Activated naive CD4-positive, alpha-beta T cell treated with anti-CD3 and anti-CD28 coated beads, Interleukin-2, amount 50 U/mL, for 16 hours (primary cell): ENCODE data around the gene OSBPL6.
"Not testable (repeated sequence)": the region's sequence is repeated elsewhere in the genome, so short reads cannot be mapped to it uniquely, and the experiment has no call there.

Experiments
- DNase-seq: peaks from one replicate; pipeline ENCODE4 v3.0.0-alpha.2; 2020

The OSBPL6 gene

DNA sequence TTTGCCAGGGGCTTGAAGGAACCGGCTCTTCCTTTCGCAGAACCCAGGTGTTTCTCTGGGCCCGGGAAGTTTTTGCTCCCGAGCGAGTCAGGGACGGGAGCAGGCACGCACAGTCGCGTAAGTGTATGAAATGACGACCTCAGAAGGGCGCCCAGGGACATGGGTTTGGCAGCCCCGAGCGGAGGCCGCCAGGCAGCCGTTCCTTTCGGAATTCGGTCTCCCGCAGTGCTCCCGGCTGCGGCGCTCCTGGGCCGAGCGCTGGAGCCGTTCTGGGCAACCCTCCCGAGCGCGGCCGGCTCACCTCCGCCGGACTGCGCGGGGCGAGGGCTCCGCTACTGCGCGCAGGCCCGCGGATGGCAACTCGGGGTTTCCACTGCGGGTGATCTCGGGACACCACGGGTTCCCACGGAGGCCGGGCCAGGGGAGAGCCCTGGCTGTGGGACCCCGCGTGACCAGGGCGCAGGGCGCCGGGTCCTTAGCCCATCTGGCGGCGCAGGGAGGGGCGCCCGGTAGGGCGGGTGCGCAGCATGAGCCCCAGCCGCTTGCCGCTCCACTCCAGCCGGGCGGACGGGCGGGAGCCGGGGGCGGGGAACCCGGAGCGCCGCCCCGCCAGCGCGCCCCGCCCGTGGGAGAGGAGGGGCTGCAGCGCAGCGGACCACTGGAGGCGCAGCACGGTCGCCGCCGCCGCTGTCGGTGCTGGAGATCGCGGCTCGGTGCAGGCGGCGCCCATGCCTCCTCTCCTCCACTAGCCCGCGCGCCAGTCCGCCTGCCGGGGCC, at the start of gene OSBPL6:
Gene OSBPL6, plus strand, starts transcription at position 690 of the 777 bp plus-strand sequence. CDS start 111,673 bp downstream, outside the sequence.
- DNase-seq = peak; percentile 58

DNA sequence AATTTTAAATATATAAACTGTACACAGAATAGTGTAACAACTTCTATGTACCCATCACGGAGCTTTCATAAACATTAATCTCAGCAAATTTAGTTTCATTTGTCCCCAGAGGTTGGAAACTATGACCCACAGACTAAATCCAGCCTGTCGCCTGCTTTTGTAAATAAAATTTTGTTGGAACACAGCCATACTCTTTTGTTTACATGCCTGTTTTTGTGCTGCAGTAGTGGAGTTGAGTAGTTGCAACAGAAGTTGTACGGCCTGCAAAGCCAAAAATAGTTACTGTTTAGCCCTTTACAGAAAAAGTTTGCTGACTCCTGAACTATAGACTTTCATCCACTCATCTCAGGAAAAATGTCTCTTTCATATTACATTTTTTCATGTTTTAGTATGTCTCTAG, 42.3 kb upstream of the OSBPL6 start:
- DNase-seq = no peak

DNA sequence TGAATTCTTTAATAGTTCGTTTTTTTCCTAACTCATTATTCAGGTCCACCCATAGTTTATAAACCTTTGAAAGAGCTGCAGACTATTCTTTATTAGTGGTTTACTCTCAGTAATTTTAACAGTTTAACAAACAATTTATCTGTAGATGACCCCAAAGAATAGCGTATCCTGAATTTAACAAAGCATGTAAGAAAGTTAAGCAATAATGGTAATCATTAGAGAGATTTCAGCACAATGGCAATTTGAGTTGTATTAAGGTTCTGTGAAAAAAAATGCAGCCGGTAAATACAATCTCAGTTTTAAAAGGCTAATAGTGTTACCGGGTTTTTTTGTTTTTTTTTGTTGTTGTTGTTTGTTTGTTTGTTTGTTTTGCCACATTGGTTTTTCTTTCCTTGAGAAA, 41.8 kb upstream of the OSBPL6 start:
- DNase-seq = no peak

DNA sequence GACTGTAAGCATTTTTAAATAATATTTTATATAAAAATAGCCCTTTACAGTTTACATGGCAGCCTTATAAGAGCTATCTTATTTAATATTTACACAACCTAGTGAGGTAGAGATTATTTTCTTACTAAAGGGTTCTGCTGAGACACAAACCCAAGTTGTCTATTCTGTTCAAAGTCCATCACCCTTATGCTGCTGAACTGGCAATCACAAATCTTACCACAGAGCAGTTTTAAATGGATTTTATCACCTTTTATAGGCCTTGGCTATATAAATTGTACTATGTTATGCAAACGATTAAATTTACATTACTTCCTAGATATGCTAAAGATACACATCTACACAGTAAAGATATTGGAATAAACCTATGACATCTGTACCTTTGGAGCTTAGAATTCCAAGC, 41.3 kb upstream of the OSBPL6 start:
- no peak for DNase-seq

DNA sequence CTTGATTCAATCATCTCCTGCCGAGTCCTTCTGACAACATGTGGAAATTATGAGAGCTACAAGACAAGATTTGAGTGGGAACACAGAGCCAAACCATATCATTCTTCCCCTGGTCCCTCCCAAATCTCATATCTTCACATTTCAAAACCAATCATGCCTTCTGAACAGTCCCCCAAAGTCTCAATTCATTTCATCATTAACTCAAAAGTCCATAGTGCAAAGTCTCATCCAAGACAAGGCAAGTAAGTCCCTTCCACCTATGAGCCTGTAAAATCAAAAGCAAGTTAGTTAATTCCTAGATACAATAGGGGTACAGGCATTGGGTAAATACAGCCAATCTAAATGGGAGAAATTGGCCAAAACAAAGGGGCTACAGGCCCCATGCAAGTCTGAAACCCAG, 40.4 kb upstream of the OSBPL6 start:
- not testable (repeated sequence) for DNase-seq

DNA sequence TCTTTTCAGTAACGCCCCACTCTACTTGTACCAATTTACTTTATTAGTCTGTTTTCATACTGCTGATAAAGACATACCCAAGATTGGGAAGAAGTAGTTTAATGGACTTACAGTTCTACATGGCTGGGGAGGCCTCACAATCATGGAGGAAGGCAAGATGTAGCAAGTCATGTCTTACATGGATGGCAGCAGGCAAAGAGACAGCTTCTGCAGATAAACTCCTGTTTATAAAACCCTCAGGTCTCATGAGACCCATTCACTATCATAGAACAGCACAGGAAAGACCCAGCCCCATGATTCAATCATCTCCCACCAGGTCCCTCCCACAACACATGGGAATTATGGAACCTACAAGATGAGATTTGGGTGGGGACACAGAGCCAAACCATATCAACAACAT, 38.8 kb upstream of the OSBPL6 start:
- no peak for DNase-seq

DNA sequence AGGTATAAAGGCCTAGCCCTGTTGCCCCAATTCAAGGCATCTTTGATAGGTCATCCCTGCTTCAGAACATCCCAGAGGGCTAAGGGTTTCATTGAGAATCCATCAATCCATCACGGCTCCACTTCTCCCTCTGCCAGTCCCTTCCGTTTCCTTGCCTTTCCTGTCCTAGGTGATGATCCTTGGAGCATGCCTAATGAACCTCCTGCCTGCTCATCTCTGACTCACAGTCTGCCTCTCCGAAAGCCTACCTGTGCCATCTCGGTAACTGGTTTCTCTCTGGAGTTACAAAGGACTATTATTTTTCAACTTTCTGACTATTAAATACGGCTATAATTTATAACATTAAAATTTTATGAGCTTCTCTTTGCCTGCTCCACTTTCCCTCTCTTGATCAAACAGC, 36.7 kb upstream of the OSBPL6 start:
- DNase-seq = no peak

DNA sequence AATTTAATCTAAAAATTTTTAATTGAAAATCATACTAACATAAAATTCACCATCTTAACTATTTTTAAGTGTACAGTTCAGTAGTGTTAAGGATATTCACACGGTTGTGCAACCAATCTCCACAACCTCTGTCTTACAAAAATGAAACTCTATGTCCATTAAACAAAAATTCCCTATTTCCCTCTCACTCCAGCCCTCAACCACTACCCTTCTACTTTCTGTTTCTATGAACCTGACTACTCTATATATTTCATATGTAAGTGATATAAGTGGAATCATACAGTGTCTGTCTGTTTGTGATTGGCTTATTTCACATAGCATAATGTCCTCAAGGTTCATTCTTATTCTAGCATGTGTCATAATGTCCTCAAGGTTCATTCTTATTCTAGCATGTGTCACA, 34.3 kb upstream of the OSBPL6 start:
- no peak for DNase-seq

DNA sequence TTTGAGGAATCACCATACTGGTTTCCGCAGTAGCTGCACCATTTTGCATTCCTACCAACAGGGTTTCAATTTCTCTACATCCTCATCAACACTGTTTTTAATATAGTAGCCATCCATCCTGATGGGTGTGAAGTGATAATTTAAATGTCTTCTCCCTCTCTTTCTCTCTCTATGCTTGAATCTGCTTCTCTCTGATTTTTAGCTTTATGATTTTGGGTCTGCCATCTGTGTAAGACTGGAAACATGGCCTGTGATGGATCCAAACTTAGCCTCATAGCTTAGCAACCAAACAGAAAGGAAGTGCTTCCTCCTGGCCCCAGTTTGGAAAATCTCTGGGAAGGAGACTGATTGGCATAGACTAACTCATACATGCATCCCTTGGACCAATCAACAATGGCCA, 33.7 kb upstream of the OSBPL6 start:
- no peak for DNase-seq

DNA sequence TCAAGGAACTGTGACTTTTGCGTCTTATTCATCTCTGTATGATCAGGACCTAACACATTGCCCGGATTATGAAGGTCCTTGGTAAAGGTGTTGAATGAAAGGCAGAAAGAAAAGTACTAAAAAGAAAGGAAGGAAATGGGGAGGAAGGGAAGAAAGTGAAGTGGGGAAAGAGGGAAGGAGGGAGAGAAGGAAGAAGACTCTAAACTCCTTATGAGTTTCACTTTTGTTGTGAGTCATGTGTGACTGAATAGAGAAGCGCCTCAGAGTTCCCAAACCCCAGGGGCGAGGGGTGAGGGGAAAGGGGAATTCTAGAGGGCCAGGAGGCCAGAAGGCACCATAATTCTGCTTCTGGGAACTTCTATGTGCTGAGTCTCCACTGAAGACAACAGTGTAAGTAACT, 30.9 kb upstream of the OSBPL6 start:
- DNase-seq = no peak

DNA sequence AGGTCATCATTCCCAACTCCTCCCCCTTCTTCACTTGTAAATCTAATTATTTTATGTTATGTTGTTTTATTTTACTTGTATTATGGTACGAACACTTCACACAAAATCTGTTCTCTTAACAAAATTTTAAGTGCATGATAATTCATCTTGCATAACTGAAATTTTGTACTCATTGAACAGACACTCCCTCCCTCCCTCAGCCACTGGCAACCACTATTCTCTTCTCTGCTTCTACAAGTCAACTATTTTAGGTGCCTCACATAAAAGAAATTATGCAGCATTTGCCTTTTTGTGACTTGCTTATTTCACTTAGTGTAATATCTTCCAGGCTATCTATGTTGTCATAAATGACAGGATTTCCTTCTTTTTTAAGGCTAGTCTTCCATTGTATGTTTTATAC, 30.4 kb upstream of the OSBPL6 start:
- no peak for DNase-seq

DNA sequence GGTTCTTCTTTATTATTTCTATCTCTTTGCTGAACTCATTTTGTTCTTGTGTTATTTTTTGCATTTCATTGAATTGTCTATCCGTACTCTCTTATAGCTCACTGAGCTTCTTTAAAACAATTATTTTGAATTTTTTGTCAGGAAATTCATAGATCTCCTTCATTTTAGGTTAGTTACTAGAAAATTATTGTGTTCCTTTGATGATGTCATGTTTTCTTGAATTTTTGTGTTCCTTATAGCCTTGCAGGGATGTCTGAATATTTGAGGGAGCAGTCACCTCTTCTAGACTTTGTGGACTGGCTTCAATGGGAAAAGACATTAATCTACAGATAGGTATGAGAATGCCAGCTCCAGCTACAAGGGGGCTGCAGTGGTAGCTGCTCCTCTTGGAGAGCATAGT, 20.7 kb upstream of the OSBPL6 start:
- no peak for DNase-seq

DNA sequence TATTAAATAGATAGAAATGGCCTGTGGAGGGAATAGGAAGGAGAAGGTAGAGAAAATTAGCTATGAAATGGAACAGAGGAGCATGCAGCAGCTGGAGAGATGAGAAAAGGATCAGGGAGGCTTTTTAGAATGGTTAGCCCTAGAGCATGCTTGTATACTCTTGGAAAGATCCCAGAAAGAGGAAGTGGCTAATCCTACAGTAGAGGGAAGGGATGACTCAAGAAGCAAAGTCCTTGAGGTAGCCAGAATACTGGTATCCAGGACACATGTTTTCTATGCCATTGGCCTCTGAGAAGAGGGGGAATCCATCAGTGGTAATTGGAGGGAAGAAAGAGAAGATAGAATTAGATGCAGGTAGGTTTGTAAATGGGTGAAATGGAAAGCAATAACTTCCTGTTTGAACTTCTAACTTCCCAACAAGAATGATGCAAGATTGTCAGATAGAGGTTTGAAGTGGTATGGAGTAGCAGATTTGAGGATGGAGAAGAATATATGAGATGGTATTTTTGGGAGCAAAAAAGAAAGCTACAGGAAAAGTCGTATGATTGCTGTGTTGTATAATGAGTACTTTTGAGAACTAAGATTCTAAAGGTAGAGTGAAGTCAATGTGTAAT, 17.1 kb upstream of the OSBPL6 start:
- DNase-seq = no peak

DNA sequence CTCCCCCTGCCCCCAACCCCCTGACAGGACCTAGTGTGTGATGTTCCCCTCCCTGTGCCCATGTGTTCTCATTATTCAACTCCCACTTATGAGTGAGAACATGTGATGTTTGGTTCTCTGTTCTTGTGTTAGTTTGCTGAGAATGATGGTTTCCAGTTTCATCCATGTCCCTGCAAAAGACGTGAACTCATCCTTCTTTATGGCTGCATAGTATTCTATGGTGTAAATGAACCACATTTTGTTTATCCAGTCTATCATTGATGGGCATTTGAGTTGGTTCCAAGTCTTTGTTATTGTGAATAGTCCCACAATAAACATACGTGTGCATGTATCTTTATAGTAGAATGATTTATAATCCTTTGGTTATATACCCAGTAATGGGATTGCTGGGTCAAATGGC, 13.7 kb upstream of the OSBPL6 start:
- DNase-seq = not testable (repeated sequence)

DNA sequence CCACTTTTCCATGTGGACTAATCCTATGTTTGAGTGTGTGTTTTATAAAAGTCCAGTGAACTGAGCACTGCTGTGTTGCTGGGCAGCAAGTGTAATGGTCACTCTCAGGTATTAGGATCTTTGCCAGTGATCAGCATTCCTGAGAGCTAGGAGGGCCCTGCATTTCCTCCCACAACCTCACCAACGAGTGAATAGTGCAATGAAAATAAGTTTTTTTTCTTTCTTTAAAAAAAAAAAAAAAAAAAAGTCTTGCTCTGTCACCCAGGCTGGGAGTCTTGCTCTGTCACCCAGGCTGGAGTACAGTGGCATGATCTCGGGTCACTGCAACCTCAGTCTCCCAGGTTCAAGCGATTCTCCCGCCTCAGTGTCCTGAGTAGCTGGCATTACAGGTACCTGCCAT, 6.5 kb upstream of the OSBPL6 start:
- no peak for DNase-seq

DNA sequence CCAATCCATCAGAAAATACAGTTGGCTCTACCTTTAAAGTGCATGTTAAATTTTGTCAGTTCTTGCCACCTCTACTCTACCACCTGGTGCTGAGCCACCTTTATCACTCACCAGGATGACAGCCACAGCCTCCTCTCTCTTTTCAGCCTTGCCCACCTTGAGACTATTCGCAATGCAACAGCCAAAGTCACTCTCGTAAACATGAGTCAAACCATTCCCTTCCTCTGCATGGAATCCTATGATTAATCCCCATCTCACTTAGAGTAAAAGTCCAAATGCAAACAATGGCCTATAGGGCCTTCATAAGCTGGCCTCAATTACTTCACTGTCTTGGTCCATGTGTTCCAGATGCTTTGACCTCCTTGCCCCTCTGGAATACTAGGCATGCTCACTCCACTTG, 5.8 kb upstream of the OSBPL6 start:
- no peak for DNase-seq

DNA sequence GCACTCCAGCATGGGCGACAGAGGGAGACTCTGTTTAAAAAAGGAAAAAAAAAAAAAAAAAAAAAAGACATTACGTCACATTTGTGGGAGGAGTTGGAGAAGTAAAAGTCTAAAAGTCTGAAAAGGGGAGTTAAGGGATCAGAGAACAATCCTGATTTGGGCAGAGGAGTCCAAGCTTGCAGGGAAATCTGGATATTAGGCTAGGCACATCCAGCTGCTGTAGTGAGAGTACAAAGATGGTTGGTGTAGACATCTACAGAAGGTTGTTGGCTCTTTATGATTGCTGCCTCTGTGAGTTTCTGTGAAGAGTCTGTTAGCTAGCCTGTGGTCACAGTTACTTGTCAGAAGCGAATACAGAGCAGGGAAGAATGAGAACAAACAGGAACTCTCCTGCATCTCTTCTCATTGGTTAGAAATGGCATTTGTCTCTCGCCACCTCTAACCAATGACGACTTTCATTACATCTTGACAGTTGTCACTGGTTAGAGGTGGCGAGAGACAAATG, 3.3 kb upstream of the OSBPL6 start:
- no peak for DNase-seq

DNA sequence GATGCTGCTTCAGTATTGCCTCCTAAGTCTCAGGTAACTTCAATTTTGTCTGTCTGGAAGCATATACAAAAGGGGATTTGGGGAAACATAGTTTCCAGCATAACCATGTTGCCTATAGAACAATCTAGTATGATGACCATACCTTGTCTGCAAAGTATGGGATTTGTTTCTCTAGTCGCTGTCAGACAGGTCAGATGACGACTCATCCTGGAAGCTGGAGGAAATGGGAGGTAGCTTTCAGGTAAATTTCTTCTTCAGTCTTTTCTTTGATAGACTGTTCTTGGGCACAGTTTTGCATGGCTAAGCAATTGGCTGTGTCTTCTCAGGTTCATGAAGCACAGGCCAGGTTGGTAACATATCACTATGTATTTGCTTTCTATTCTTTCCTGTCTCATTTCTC, 2.8 kb upstream of the OSBPL6 start:
- no peak for DNase-seq

DNA sequence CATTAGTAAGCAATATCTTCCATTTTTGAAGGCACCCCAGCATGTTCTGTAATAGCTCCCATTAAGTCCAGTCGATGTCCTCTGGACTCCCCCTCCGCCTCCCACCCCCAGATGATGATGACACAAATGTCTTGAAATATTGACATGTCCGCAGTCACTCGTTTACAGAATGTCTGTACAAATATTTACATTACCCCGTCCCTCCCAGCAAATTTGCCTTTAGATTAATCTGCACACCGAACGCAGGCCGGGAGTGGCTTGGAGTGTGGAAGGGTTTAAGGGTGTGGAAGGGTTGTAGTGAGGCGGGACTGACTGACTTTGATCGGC, 853 bp upstream of the OSBPL6 start:
- no peak for DNase-seq

DNA sequence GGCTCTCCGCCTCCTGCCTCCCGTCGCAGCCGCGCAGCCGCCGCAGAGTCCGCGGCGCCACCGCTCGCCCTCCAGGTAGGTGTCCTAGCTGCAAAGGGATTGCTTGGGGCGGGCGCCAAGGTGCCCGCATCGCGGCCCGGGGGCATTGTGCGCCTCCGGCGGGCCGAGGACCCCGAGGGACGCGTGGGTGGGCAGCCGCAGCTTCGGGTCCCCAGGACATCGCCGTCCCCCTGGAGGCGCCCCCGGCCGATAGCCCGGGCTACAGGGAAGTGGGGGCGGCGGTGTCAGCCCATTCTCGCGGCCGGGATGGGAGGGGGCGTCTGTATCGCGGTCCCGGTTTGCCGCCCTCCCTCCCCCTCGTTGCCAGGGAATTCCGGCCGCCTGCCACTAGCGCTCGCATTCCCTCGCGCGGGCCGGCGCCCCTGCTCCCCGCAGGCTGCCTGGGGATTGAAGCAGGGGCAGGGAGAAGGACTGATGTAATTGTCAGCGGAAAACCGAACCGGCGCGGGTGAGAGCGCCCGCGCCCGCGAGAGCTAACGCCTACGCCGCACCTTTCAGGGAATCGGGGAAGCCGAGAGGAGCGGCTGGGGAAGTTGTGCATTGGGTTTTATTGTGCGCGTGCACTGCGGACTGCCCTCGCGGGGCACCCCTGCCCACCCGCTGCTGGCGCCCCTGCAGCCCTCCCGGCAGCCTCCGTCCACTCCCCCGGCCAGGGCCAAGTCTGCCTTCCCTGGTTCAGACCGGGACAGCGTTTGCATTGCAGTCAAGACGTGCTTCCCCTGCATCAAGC, 483 bp downstream of the OSBPL6 start:
- peak; percentile 12 for DNase-seq

DNA sequence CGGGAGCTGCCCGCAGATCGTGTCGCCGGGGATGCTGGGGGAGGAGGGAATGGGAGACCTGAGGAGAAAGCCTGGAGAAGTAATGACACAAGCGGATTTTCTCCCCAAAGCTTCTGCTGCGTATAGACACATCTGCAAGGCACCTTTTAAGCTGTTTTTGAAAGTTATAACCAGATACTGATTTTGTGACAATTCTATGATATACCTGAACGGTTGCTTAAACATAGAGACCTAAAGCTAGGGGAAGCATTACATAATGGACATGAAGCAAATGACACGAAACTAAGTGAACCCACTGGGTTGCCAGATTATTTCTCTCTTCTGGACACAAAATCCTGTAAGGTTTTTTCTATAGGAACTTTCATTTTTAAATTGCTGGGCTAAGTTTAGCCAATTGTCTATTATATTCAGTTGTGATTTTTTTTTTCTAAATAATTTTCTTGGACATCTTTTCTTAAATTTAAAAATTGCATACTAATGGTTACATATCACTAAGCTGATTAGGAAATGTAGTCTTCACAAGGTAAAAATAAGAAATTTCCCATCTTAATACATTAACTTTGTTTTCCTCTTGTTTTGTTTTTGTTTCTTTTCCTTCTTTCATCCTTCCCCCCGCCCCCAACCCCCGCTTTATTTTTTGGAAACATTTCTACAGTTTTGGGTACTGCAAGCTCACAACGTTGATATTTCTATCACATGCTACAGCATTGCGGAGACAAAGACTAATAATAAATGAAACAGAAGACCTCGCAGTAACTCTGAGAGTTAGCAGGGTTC, 1.3 kb downstream of the OSBPL6 start:
- DNase-seq = no peak

DNA sequence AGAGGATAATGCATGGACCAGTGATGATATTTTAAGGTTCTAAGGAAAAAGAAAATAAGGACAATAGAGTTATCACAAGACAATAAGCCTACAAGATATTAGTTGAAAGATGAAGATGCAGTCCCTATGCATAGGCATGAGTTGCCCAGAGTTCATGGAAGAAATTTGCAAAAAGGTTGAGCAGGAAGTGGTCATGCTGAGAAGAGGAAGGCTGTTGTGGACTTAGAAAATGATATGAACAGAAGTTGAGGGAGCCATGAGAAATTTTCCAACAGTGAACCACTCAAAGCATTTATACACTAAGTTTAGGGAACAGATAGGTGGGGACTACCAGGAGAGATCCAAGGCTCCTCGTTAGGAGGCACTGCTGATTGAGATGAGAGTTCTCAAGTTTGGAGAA, 3.5 kb downstream of the OSBPL6 start:
- no peak for DNase-seq

DNA sequence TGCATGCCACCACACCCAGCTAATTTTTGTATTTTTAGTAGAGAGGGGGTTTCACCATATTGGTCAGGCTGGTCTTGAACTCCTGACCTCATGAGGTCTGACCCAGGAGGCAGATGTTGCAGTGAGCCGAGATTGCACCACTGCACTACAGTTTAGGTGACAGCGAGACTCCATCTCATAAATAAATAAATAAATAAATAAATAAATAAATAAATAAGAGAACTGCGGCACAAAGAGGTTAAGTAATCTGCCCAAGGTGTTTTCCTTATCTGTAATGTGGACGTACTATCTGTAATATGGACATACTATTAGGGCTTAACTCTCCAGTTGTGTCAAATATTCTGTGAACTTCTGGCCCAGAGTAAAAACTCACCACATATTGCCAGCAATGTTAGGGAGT, 4.1 kb downstream of the OSBPL6 start:
- not testable (repeated sequence) for DNase-seq
